ENCODE results near the gene ASB10. TPM values are rescaled to one million over a fixed set of nuclear protein-coding genes. Genes with fewer than 3 reads are reported as not detected.

The ASB10 gene
- total and polyA plus RNA-seq, 2 of the 13 experiments (the other 11 are each of a cell fraction or from before 2014, with no cell fraction given) = not detected

- 0% methylated on average over 1 of the region's 7 CpGs for WGBS (ENCODE audit: low lambda C conversion rate)
- Histone ChIP-seq H3K4me2 (ENCODE audit: low read depth, low read length) (no peak overlapping the region), H3K27ac (ENCODE audit: extremely low read length, insufficient read depth, low read length) (no peak overlapping the region), H2AFZ (ENCODE audit: low read length) (no peak overlapping the region), H3K79me2 (ENCODE audit: insufficient read depth, low read length) (no peaks in the 10 kb centered on the region), H4K20me1 (ENCODE audit: insufficient read depth, low read length) (no peaks in the 10 kb centered on the region), H3K4me1 (ENCODE audit: insufficient read depth, low read length) (no peaks in the 10 kb centered on the region), H3K9ac (ENCODE audit: insufficient read depth, low read depth, low read length) (no peak overlapping the region), H3K4me3 (replicated peaks in 1 of 3; ENCODE audit: insufficient read depth in 1 of 3, low read depth in 2 of 3, low read length in 3 of 3) (no peak overlapping the region), H3K27me3 (ENCODE audit: control insufficient read depth in 1 of 2, insufficient read depth in 2 of 2, low read length in 2 of 2) (peaks cover 13 to 80% of the 10 kb centered on the region in 2 experiments; a peak in 4 of 5 replicates), H3K9me3 (ENCODE audit: low read length) (no peaks in the 10 kb centered on the region), H3K36me3 (replicated peaks in 1 of 2; ENCODE audit: control insufficient read depth in 1 of 2, insufficient read depth in 2 of 2, low read length in 2 of 2) (no peaks in the 10 kb centered on the region)
- FAIRE-seq = no peak
- no TSS peak for BruUV-seq (replicated peaks)
- in situ Hi-C loops (cut with HindIII; ENCODE audit: extremely low pct_ligation_motif_present, low pct_unique_long_range_greater_than_20kb) = loop anchor here (10.0 kb wide), 1 partner anchor 111 kb away; no protein-coding TSS in a partner anchor
- CTCF ChIA-PET (ENCODE audit: low intra/inter-chr PET ratio, low total read pairs) = no interaction called here
- POLR2A ChIA-PET = no interaction called here
- TF ChIP-seq HNF1B (CRISPR knock-in tag; IDR thresholded peaks at IDR 0.05) (no peak), HNRNPL (IDR thresholded peaks at IDR 0.05; ENCODE audit: low read depth, low read length) (no peak), KDM5B (CRISPR knock-in tag; IDR thresholded peaks at IDR 0.05; ENCODE audit: borderline replicate concordance) (no peak), ZNF232 (CRISPR knock-in tag; IDR thresholded peaks at IDR 0.05; ENCODE audit: borderline replicate concordance) (no peak), ZBTB46 (CRISPR knock-in tag; IDR thresholded peaks at IDR 0.05; ENCODE audit: borderline replicate concordance) (no peak), ZNF260 (CRISPR knock-in tag; IDR thresholded peaks at IDR 0.05; ENCODE audit: borderline replicate concordance, low read depth) (no peak), PCBP2 (optimal IDR thresholded peaks at IDR 0.05; ENCODE audit: low read depth, low read length, poor library complexity, severe bottlenecking) (no peak), ATF3 (CRISPR knock-in tag; IDR thresholded peaks at IDR 0.05) (no peak), ZNF446 (CRISPR knock-in tag; IDR thresholded peaks at IDR 0.05) (no peak), ZNF496 (CRISPR knock-in tag; IDR thresholded peaks at IDR 0.05; ENCODE audit: insufficient replicate concordance) (no peak), POGK (CRISPR knock-in tag; conservative IDR thresholded peaks at IDR 0.05) (no peak), SAP130 (CRISPR knock-in tag; IDR thresholded peaks at IDR 0.05; ENCODE audit: low read depth) (no peak), HOXA3 (CRISPR knock-in tag; IDR thresholded peaks at IDR 0.05) (no peak), GATAD2A (CRISPR knock-in tag; IDR thresholded peaks at IDR 0.05) (no peak), ZC3H4 (CRISPR knock-in tag; IDR thresholded peaks at IDR 0.05; ENCODE audit: borderline replicate concordance) (no peak), CHD2 (IDR thresholded peaks at IDR 0.05; ENCODE audit: low read depth, low read length) (no peak), ZNF672 (CRISPR knock-in tag; IDR thresholded peaks at IDR 0.05) (no peak)
- DNase-seq (ENCODE audit: low spot score) = no peak
- ATAC-seq = no peak
- intact Hi-C loops (cut with micrococcal nuclease; ENCODE audit: unreplicated experiment) = no loop called here
These were observed 7.1 kb upstream of the ASB10 start for GRCh38 chr7:151194188-151194587.
